Left lung (tissue), 10 donors: Measurements from ENCODE around the gene DLGAP1. TPM values are rescaled to one million over a fixed set of nuclear protein-coding genes. Genes with fewer than 3 reads are reported as not detected.

ENCODE experiments used
- ATAC-seq: fragments of 200-7000 bp; cut with Tn5 transposase; one replicate; pipeline ENCODE4 v1.9.1; 2020; ENCODE audit warnings: moderate library complexity
- DNase-seq, 4 donors: peaks; one replicate each; pipeline ENCODE4 v3.0.0-alpha.2; 2013 to 2020
- H3K27ac ChIP-seq, 2 donors: fragments of 200-600 bp; sonication (generic) in 1 of 2; one replicate each; pipeline versions ENCODE4 v1.5.0 to v1.8.0; 2020 to 2021
- H3K27me3 ChIP-seq, 2 donors: fragments of 200-600 bp; sonication (generic) in 1 of 2; one replicate each; pipeline versions ENCODE4 v1.5.0 to v1.8.0; 2020 to 2021
- H3K36me3 ChIP-seq, 2 donors: fragments of 200-600 bp; sonication (generic) in 1 of 2; one replicate each; pipeline versions ENCODE4 v1.5.0 to v1.8.0; 2020 to 2021
- H3K4me1 ChIP-seq, 2 donors: fragments of 200-600 bp; one replicate each; pipeline ENCODE4 v1.8.0; 2021
- H3K4me3 ChIP-seq, 2 donors: fragments of 200-600 bp; sonication (generic) in 1 of 2; one replicate each; pipeline versions ENCODE4 v1.5.0 to v1.8.0; 2020 to 2021; ENCODE audit warnings: mild to moderate bottlenecking in 1 of 2
- H3K9me3 ChIP-seq, 2 donors: fragments of 200-600 bp; sonication (generic) in 1 of 2; one replicate each; pipeline versions ENCODE4 v1.5.0 to v1.8.0; 2020 to 2021
- intact Hi-C, 2 donors: fragments of 100-400 bp; cut with DNase I; formaldehyde crosslinking; loops; one replicate each; pipeline versions ENCODE4 v1.11.2 to v1.14.2; 2022
- polyA plus RNA-seq, 6 donors: library from polyadenylated mRNA; unstranded; fragments of 120-200 nt; gene quantifications; one replicate each; pipeline ENCODE4 v1.2.1, GENCODE V29; 2013; ENCODE audit not compliant: insufficient read length in 6 of 6
- total RNA-seq, 2 donors: library from RNA; stranded (reverse); fragmentation: NEBNext Ultra II Directional; extraction: Animal tissue kit (Norgen Biotek cat#: 25700); gene quantifications; one replicate each; pipeline ENCODE4 v1.2.1, GENCODE V29; 2021
- TF ChIP-seq, protein P1 (sequence below), 2 donors: fragments of 200-600 bp; sonication (generic) in 1 of 2; IDR thresholded peaks; one replicate each; pipeline versions ENCODE4 v1.5.0 to v1.8.0; 2021; ENCODE audit warnings: antibody characterized with exemption in 2 of 2
- donor health status: DM: no; HTN: yes; CAD: no.
- donor health status: DM: no; HTN: no; CAD: no.

Gene DLGAP1
- total and polyA plus RNA-seq, 8 donors, result 1.6 to 4.0 (median 2.1) TPM

DNA sequence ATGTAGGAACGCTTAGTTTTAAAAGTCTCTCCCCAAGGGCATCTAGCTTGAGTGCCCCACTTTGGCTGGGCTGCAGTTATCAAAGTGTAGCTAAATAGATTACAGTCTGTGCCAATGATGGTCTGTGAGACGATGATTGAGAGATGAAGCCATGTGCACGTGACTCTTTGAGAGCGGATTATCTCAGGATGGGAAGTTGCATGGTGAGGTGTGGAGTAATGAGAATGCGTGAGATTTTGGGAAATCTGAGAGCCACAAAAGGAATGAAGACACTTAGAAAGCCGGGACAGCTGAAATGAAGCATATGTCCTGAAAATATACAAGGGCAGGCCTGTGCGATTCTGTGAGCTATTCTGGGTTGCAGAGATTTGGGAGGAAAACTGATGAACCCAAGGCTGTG lies 635.1 kb downstream of the DLGAP1 start:
- Histone ChIP-seq H3K4me3 (no peak overlapping the region), H3K27me3 (no peaks in the 10 kb centered on the region), H3K9me3 (no peaks in the 10 kb centered on the region), H3K36me3 (no peaks in the 10 kb centered on the region), H3K27ac (no peak overlapping the region), H3K4me1 (peaks cover 0 to 5% of the 10 kb centered on the region in 2 donors)
- DNase-seq, result no peak
- TF ChIP-seq, protein P1, sequence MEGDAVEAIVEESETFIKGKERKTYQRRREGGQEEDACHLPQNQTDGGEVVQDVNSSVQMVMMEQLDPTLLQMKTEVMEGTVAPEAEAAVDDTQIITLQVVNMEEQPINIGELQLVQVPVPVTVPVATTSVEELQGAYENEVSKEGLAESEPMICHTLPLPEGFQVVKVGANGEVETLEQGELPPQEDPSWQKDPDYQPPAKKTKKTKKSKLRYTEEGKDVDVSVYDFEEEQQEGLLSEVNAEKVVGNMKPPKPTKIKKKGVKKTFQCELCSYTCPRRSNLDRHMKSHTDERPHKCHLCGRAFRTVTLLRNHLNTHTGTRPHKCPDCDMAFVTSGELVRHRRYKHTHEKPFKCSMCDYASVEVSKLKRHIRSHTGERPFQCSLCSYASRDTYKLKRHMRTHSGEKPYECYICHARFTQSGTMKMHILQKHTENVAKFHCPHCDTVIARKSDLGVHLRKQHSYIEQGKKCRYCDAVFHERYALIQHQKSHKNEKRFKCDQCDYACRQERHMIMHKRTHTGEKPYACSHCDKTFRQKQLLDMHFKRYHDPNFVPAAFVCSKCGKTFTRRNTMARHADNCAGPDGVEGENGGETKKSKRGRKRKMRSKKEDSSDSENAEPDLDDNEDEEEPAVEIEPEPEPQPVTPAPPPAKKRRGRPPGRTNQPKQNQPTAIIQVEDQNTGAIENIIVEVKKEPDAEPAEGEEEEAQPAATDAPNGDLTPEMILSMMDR (IDR thresholded peaks at IDR 0.05), result no peak
- no peak for ATAC-seq
- intact Hi-C loops, result no loop called here

DNA sequence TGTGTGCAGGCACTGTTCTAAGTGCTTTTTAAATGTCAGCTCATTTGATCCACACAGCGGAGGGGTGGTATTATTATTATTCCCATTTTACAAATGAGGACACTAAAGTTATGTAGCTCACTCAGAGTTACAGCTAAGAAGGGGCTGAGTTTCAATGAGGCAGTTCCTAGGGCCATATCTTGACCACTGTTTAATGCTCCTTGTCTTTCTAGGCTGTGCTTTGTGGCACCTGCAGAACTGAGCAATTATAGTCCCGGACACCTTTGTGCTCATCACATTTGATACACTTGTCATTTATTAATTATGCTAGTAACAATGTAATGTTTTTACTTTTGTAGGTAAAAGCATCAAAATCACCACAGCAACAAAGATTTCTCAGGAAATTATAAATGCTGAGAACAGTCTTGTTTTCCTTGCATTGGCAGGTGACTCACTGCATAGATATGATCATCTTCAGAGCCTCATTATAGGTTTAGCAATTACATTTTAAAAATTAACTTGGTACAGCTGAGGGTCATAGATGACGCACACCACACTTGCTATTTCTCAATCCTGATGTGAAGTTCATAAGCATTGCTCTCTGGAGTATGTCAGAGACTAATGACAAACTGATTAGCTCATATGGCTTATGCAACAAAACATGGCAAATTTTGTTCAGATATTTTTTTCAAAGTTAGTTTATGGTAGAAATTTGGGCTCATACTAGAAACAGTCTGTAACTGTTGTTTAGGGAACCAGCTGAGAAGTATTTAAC lies 638.3 kb downstream of the DLGAP1 start:
- ATAC-seq (peak; percentile 76), DNase-seq (peak in 1 of 4 donors; percentile 16)
- no peaks in the 10 kb centered on the region for H3K36me3 ChIP-seq
- H3K4me3 ChIP-seq, result no peak overlapping the region
- H3K27ac ChIP-seq, result no peak overlapping the region
- TF ChIP-seq, protein P1 (IDR thresholded peaks at IDR 0.05), result no peak
- H3K4me1 ChIP-seq, result peaks cover 0 to 5% of the 10 kb centered on the region in 2 donors
- no peaks in the 10 kb centered on the region for H3K27me3 ChIP-seq
- no peaks in the 10 kb centered on the region for H3K9me3 ChIP-seq
- intact Hi-C loops, result no loop called here

DNA sequence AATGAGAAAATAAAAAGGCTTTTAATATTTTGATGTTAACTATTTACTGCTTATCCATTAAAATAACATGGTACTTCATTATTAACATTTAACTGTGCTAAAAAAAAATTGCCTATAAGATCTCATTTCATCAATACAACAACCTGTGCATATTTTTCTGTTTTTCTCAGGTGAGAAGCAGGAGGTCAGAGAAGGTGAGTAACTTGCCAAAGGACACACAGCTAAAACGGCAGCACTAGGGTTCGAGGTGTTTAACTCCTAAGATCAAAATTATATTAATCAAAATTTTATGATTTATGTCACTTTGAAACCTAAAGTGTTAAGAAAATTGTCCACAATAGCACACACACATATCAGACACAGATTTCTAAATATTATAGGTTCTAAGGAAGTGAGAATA lies 639.1 kb downstream of the DLGAP1 start:
- H3K27me3 ChIP-seq, result no peaks in the 10 kb centered on the region
- ATAC-seq (no peak), DNase-seq (no peak)
- intact Hi-C loops, result no loop called here
- no peaks in the 10 kb centered on the region for H3K36me3 ChIP-seq
- H3K9me3 ChIP-seq, result no peaks in the 10 kb centered on the region
- no peak overlapping the region for H3K27ac ChIP-seq
- H3K4me3 ChIP-seq, result no peak overlapping the region
- TF ChIP-seq, protein P1 (IDR thresholded peaks at IDR 0.05), result no peak
- peaks cover 0 to 5% of the 10 kb centered on the region in 2 donors for H3K4me1 ChIP-seq

DNA sequence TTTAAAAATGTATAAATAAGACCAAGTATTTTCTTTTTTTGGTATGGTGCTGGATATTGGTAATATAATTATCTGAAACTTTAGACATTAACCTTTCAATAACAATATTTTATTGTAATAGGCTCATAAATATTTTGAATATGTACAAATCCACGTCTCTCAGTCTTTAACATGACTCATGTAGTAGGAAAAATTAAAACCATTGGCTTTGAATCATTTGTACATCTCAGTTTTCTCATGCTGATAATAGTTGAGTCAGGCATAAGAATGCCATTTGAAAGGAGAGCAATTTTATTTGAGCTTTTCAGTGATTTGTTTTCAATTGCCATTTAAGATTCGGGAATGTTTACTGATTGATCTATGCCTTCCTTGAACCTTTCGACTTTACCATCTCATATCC lies 640.3 kb downstream of the DLGAP1 start:
- peaks cover 0 to 5% of the 10 kb centered on the region in 2 donors for H3K4me1 ChIP-seq
- intact Hi-C loops, result no loop called here
- no peak overlapping the region for H3K4me3 ChIP-seq
- H3K9me3 ChIP-seq, result no peaks in the 10 kb centered on the region
- ATAC-seq (no peak), DNase-seq (no peak)
- no peaks in the 10 kb centered on the region for H3K27me3 ChIP-seq
- TF ChIP-seq, protein P1 (IDR thresholded peaks at IDR 0.05), result no peak
- no peaks in the 10 kb centered on the region for H3K36me3 ChIP-seq
- no peak overlapping the region for H3K27ac ChIP-seq

GRCh38 chr18:3810296-3810695 lies 644.8 kb downstream of the DLGAP1 start:
- H3K27ac ChIP-seq, result no peak overlapping the region
- H3K9me3 ChIP-seq, result no peaks in the 10 kb centered on the region
- H3K36me3 ChIP-seq, result no peaks in the 10 kb centered on the region
- TF ChIP-seq, protein P1 (IDR thresholded peaks at IDR 0.05), result no peak
- H3K4me1 ChIP-seq, result no peaks in the 10 kb centered on the region
- DNase-seq (no peak), ATAC-seq (no peak)
- intact Hi-C loops, result no loop called here
- H3K4me3 ChIP-seq, result no peak overlapping the region
- no peaks in the 10 kb centered on the region for H3K27me3 ChIP-seq
